Measurements from ENCODE around the gene TTC21A. TPM values are rescaled to one million over a fixed set of nuclear protein-coding genes. Genes with fewer than 3 reads are reported as not detected.
A peak's percentile ranks its signal among the peaks of the same experiment; 100 is the strongest.

Gene TTC21A
- total RNA-seq, 1 experiment from 2014 or later, result 1.7 TPM

- Histone ChIP-seq H4K8ac (replicated peaks; ENCODE audit: insufficient read length, low read depth, low read length) (no peak overlapping the region), H3K18ac (ENCODE audit: insufficient read length, low read depth, low read length) (no peak overlapping the region), H3K9ac (ENCODE audit: extremely low read depth, insufficient read length, low read length) (no peak overlapping the region), H2BK15ac (ENCODE audit: low read depth, low read length) (no peak overlapping the region), H3T11ph (ENCODE audit: low read length) (no peak overlapping the region), H2BK5ac (ENCODE audit: insufficient read length, low read length) (no peak overlapping the region), H3K4me1 (ENCODE audit: insufficient read depth, low read length) (no peaks in the 10 kb centered on the region), H4K91ac (ENCODE audit: insufficient read length, low read depth, low read length) (no peak overlapping the region), H3K4me2 (ENCODE audit: insufficient read depth, insufficient read length, low read length) (no peak overlapping the region), H4K20me1 (ENCODE audit: control insufficient read depth, insufficient read depth, insufficient read length) (no peaks in the 10 kb centered on the region), H2AFZ (ENCODE audit: low read length) (no peak overlapping the region), H3K79me2 (ENCODE audit: insufficient read depth, low read length) (no peaks in the 10 kb centered on the region; the same call in 1 of the 2 replicates), H4K5ac (ENCODE audit: insufficient read length, low read depth, low read length) (no peak overlapping the region), H3K79me1 (ENCODE audit: insufficient read depth, low read depth, low read length, poor library complexity, severe bottlenecking) (no peaks in the 10 kb centered on the region), H3K23ac (ENCODE audit: insufficient read length, low read depth, low read length) (no peak overlapping the region), H3K27ac (ENCODE audit: insufficient read length, low read depth, low read length) (no peak overlapping the region), H2BK120ac (ENCODE audit: low read depth, low read length, poor library complexity, severe bottlenecking) (no peak overlapping the region), H3K23me2 (ENCODE audit: insufficient read length, low read depth, low read length, poor library complexity, severe bottlenecking) (peaks cover 15% of the 10 kb centered on the region), H3K56ac (ENCODE audit: insufficient read length, low read depth, low read length) (no peak overlapping the region), H3K9me3 (ENCODE audit: control insufficient read depth, low read depth, low read length) (no peaks in the 10 kb centered on the region), H2AK5ac (ENCODE audit: insufficient read length, low read length) (no peak overlapping the region), H2BK12ac (ENCODE audit: insufficient read length, low read depth, low read length) (no peak overlapping the region), H3K4ac (ENCODE audit: low read depth, low read length) (no peak overlapping the region), H2BK20ac (ENCODE audit: low read depth, low read length, poor library complexity, severe bottlenecking) (no peak overlapping the region), H3K14ac (ENCODE audit: insufficient read depth, low read length) (no peak overlapping the region), H3K27me3 (ENCODE audit: insufficient read depth, low read length) (0 out of 2 replicates have a peak, but pooled peaks cover 4% of the 10 kb centered on the region)
- WGBS (ENCODE audit: extremely low coverage, insufficient read length, low lambda C conversion rate), result no CpG with 5 or more reads among the region's 5 CpGs
- Mint-ChIP-seq H3K27ac (no peak overlapping the region), H3K36me3 (ENCODE audit: insufficient read depth in 1 of 3, low read depth in 3 of 3) (no peaks in the 10 kb centered on the region; a peak in 1 of 7 replicates), H3K4me3 (peak overlapping the region in 1 of 2 experiments; percentile 94; a peak in 2 of 5 replicates), H3K9me3 (no peaks in the 10 kb centered on the region), H3K27me3 (ENCODE audit: low read depth) (peaks cover 24% of the 10 kb centered on the region), H3K4me1 (peaks cover 19 to 20% of the 10 kb centered on the region in 2 experiments)
- DNase-seq, result peak; percentile 7
- TF ChIP-seq CTCF (conservative IDR thresholded peaks at IDR 0.05), result no peak
These were observed 1.6 kb downstream of the TTC21A start for GRCh38 chr3:39109086-39109485.
